Measurements from ENCODE around the gene SH3BP4.

Gene SH3BP4

DNA sequence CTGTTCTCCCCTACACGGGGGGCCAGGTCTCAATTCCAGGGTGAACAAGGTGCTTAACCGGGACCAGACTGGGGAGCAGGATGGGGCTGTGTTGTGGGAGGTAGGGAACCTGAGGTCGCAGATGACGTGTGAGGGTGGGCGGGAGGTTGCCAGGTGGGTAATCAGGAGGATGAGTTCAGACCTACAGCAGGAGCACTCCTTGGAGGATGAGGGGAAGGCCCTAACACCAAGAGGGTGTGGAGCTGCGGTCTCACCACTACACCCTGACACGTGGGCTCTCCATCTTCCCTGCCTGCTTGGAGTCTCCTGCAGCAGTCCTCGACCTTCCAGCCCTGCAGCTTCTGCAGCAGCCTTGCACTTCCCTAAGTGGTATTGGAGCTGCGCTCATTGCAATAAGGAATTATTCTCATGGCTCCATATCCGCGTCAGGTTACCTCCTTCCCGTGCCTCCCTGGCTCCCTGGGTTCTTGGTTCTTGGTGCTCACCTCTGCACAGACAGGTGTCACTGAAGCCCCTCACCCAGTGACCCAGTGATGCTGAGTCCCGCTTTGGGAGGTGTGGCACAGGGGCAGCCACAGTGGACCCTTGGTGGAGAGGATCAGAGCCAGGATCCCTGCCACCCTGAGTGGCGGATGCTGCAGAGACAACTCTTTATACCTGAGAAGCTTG lies 15.5 kb downstream of the SH3BP4 start:
- DNase-seq, result no peak

- DNase-seq, result no peak
These were observed 16.0 kb downstream of the SH3BP4 start for GRCh38 chr2:234967870-234968208.

- DNase-seq, result no peak
These were observed 17.0 kb downstream of the SH3BP4 start for GRCh38 chr2:234968631-234969305.

- no peak for DNase-seq
These were observed 17.7 kb downstream of the SH3BP4 start for GRCh38 chr2:234969306-234970098.

DNA sequence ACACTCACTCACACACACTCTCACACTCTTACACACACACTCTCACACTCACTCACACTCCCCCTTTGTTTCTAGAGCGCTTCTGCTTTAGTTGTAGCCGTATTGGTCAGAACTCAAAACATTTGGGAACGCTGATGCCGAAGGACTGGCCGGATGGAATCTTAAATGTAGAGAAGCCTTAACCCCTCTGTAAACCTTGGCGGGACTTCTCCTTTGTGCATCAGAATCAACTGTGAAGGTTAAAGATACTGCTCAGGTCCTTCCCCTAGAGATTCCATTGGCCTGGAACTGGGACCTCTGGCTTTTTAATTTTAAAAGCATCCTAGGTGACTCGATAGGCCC lies 18.3 kb downstream of the SH3BP4 start:
- no peak for DNase-seq

- DNase-seq, result no peak
These were observed 18.7 kb downstream of the SH3BP4 start for GRCh38 chr2:234970477-234970882.

DNA sequence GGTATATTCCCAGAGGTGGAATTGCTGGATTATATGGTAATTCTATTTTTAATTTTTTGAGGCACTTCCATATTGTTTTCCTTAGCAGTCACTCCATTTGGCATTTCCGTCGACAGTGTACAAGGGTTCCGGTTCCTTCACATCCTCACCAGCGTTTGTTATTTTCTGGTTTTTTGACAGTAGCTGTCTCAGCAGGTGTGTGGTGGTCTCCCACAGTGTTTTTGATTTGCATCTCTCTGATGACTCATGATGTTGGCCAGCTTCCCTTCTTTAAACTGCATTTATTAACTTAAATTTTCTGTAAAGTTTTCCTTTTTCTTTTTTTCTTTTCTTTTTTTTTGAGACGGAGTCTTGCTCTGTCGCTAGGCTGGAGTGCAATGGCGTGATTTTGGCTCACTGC lies 19.7 kb downstream of the SH3BP4 start:
- DNase-seq, result no peak

DNA sequence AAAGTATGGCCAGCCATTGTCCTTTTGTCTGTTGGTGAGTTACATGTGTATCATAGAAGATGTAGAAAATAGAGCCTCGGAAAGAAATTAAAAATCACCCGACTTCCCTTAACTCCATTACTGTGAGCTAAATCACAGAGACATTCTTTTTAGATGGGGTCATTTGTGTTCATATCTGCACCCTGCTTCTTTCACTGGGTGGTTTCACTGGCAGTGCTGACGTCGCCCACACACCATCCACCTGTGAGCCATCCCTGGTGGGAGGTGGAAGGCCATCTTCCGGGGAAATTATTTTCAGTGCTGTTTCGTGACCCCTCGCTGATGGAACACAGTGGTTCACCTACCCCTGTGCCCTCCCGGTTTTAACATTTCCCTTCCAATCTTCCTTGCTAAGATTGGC lies 21.2 kb downstream of the SH3BP4 start:
- no peak for DNase-seq

DNA sequence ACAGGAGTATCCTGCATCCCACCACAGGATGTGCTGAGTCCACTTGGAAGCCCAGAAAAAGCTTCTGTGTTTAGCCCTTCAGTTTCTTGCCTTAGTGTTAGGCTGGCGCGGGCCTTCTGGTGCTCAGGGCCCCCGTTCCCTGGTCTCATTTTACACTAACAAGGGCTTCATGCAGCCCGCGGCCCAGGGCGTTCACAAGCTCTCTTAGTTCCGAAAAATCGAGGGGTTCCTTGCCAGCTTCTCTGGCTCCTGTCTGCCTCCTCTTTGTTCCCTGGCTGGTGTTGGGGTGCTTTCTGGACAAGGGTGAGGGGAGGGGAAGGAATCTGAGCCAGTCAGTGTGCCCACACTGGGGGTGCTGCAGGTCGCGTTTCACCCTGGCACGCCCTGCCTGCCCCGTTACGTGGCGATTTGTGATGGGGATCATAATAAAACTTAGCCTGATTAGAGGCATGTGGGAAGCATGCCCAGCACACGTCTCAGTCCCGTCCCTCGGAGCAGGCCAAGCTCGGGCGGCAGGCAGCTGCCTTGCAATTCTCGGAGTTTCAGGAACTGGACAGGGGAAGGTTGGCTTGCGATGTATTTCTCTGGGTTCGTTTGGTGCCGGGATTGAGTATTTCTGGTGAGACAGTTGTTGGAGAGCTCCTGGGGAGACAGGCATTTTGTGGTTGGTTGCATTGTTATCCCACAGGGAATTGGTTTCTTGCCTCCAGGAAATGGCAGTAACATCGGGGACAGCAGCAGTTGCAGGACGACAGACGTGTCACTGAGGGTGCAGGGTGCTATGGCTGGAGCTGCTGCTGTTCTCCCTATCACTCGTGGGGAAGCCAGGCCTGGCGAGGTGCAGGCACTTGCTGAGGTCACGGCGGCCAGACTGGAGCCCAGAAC lies 22.9 kb downstream of the SH3BP4 start:
- no peak for DNase-seq

- no peak for DNase-seq
These were observed 23.8 kb downstream of the SH3BP4 start for GRCh38 chr2:234975611-234976010.

- DNase-seq, result no peak
These were observed 24.8 kb downstream of the SH3BP4 start for GRCh38 chr2:234976479-234977227.

- no peak for DNase-seq
These were observed 25.4 kb downstream of the SH3BP4 start for GRCh38 chr2:234977228-234977679.

- no peak for DNase-seq
These were observed 26.8 kb downstream of the SH3BP4 start for GRCh38 chr2:234978466-234979203.

DNA sequence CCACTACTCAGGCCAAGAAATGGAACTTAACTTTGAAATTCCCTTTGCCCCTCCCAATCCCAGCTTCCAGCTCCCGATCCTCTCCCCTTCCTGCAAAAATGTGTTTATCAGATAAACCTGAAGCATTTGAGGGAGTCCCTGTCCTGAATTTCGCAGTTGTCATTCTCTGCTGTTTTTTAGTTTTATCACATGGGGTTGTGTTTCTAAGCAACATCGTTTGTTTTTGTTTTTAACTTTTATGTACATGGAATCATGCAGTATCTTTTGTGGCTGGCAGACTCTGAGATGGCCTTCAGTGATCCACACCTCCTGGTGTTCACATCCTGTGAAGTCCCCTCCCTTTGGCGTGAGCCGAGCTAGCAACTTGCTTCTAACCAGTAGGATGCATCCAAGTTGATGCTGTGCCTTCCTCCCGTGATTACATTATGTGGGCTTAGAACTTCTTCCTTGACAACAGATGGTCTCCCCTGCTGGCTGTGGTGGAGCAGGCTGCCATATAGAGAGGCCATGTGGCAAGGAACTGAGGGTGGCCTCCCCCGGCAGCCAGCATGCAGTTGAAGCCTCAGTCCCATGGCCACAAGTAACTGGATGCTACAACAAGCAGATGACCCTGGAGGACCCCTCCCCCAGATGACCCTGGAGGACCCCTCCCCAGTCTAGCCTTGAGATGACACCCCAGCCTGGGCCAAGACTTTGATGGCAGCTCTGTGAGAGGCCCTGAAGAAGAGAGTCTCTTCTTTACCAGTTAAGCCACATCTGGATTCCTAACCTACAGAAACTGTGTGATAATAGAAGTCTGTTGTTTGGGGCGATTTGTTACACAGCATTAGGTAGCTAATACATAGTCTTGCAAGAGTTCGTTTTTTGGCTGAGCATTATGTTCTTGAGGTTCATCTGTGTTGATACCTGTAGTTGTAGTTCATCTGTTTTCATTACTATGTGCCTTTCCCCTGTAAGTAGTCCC lies 27.7 kb downstream of the SH3BP4 start:
- peak; percentile 42 for DNase-seq

DNA sequence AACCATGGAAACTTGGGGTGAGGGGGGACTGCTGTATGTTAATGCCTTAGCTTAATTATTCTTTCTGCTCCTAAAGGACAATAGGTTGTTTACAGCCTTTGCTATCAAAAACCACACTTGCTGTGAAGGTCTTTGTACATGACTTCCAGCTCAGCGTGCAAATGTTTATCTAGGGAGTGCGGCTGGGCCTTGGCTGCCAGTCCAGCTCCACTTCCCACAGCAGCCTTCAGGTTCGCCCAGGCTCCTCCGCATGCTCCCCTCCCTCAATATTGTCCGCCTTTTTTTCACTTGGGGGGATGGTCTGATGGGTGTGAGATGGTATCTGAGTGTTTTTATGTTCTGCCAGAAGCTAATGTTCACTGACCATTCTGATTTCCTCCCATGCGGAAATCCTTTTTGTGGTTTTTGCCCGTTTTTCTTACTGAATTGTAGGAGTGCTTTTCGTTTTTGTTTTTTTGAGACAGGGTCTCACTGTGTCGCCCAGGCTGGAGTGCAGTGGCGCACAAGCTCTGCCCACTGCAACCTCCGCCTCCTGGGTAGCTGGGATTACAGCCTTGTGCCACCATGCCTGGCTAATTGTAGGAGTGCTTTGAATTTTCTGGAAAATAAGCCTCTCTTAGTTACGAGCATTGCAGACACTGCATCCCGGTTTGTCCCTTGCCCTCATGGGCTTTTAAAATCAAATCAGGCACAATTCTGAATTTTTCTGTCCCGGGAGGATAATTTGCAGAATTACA lies 28.8 kb downstream of the SH3BP4 start:
- DNase-seq, result peak; percentile 64

DNA sequence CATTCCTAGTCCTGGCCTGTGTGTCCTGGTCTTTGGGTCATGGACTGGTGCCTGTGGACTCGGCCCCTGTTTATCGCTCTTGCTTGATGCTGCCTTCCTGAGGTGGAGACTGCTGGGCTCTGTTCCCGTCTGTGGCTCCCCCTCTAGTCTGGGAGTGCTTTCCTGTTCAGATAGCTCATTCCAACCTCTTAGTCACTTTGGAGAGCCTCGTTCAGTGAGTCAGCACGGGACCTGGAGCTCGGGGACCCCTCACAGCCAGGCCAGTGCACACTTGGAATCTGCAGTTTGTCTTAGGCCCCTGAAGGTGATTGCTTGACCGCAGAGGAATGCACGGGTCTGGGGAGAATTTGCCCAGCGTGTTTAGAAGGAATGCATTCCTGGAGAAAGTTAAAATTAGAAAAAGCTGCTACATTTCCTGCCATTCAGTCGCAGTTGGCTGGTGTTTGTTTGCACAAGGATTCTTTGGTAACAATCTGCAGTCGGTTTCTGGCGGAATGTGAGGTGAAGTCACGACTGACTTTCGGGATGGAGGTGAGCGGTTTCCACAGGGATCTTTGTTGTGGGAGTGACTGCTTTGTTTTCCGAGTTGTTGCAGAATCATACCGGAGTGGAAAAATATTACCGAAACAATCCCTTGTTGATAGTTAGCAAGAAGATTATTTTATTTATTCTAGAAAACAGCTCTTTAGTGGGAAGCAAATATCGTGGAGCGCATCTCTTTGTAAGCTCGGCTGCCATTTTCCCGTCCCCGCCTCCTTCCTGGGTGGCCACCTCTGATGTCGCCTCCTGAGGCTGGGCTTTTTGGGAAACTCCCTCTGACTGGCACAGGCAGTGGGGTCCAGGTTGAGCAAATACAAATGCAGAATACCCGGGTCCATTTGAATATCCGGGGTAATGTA lies 29.6 kb downstream of the SH3BP4 start:
- DNase-seq, result peak; percentile 88

DNA sequence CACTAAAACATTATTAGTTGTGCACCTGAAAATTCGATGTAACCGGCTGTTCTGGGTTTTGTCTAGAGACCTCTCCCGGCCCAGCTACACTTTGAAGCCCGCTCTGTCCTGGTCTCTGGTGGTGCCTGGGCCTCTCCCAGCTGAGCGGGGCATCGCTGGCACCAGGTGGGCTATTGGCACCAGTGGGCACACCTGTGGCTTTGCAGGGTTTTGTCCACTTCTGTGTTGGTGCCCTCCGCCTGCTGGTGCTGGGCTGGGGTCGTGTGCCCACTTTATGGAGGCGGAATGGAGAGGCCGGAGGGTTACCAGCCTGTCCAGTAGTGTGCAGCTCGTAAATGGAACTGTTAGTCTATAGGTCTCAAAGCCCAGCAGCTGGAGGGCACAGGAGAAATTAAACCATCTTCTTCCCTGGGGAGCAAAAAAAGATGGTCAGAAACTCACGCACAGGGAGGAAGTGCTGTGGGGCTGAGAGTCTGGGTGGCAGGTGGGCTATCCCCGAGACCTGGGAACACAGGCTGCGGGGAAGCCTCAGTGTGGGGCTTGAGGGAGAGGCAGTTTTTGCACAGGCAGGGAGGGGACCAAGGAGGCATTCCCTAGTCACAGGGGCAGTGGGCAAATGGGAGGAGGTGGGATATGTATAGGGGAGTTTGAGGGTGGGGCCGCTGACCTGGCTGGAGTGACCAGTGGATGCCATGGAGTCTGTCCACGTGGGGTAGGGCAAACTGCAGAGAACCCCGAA lies 30.4 kb downstream of the SH3BP4 start:
- peak; percentile 54 for DNase-seq
